Measurements from ENCODE around the gene ADRB1.

ADRB1 gene

GRCh38 chr10:114043532-114044246, at the start of gene ADRB1:
ADRB1 (plus strand) TSS chr10:114043866; CDS start chr10:114044133, 267 bp downstream.
- DNase-seq (ENCODE audit: low read depth, low spot score): no peak

- no peak for DNase-seq (ENCODE audit: low read depth, low spot score)
Observed at GRCh38 chr10:113995201-113995600, 48.5 kb upstream of the ADRB1 start.

- DNase-seq (ENCODE audit: low read depth, low spot score): no peak
Observed at GRCh38 chr10:113997428-113997827, 46.2 kb upstream of the ADRB1 start.

DNA sequence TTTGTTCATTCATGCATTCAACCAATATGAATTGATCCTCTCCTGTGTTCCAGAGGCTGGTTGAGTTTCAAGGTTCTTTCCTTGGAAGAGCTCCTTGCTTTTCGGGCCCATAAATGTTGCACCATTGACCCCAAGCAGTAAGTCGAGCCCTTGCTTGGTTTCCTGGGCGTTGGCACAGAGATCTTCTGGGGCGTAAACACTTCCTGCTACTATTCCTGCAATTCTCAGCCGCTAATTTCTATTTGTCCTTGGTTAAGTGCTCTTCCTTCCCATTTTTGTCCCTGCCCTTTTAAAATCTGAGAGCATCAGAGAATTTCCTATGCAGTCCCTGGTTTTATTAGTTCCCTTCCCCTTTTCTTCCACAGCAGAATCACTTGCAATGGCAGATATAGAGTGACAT, 44.1 kb upstream of the ADRB1 start:
- no peak for DNase-seq (ENCODE audit: low read depth, low spot score)

GRCh38 chr10:114000457-114001010, 43.1 kb upstream of the ADRB1 start:
- no peak for DNase-seq (ENCODE audit: low read depth, low spot score)

GRCh38 chr10:114002422-114002821, 41.2 kb upstream of the ADRB1 start:
- DNase-seq (ENCODE audit: low read depth, low spot score): no peak

DNA sequence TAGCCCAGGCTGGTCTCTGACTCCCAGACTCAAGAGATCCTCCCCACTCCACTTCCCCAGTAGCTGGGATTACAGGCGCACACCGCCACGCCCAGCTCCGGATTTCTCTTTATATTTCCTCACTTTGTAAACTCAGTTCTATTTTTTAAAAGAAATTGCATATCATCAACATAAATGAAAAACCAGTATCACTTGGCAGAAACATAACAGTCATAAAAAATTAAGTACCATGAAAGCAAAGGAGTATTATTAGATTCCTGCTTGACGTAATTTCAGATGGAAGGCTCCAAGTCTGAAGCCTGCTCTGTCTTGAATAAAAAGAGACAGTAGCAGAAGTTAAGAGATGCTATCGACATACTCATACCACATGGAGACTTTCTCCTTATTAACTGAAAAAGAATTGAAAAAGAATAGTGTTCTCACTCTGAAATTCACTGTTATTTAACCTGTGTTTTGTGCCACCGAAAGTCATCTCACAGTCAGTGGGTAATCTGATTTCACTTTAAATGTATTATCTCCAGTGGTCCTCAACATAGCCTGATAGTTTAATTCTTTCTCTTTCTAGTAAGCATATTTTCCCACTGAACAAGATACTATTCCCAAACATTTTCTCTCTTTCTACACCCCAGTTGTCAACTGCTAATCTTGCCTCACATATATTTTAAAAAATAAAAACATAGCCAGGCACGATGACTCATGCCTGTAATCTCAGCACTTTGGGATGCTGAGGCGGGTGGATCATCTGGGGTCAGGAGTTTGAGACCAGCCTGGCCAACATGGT, 40.3 kb upstream of the ADRB1 start:
- DNase-seq (ENCODE audit: low read depth, low spot score): no peak

- DNase-seq (ENCODE audit: low read depth, low spot score): no peak
Observed at GRCh38 chr10:114009281-114009996, 34.2 kb upstream of the ADRB1 start.

DNA sequence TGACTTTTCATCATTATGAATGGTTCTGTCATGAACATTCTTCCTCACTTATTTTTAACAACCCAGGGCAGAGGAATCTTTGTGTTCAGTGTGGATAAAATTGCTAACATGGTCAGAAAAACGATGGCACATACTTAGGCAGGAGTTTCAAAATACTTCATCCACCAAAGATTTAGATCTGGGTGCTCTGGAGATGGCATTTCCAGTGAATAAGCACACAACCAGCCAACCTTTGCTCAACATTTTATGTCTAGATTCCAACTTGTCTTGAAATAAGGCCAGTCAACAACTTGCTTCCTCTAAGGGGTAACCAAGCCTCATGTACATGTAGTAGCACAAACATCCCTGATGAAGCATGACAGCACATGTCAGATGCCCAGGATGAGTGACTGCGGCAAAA, 33.4 kb upstream of the ADRB1 start:
- DNase-seq (ENCODE audit: low read depth, low spot score): no peak

GRCh38 chr10:114012650-114013049, 31.0 kb upstream of the ADRB1 start:
- DNase-seq (ENCODE audit: low read depth, low spot score): no peak

DNA sequence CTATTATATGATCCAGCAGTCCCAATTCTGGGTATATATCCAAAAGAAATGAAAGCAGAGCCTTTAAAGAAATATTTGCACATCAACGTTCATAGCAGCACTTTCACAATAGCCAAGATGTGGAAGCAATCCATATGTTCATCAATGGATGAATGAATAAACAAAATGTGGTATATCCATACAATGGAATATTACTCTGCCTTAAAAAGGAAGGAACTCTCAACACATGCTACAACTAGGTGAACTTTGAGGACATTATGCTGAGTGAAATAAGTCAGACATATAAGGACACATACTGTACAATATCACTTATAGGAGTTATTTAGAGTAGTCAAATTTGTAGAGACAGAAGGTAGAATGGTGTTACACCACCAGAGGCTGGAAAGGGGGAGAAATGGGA, 28.0 kb upstream of the ADRB1 start:
- DNase-seq (ENCODE audit: low read depth, low spot score): no peak

- DNase-seq (ENCODE audit: low read depth, low spot score): no peak
Observed at GRCh38 chr10:114017271-114017670, 26.4 kb upstream of the ADRB1 start.

DNA sequence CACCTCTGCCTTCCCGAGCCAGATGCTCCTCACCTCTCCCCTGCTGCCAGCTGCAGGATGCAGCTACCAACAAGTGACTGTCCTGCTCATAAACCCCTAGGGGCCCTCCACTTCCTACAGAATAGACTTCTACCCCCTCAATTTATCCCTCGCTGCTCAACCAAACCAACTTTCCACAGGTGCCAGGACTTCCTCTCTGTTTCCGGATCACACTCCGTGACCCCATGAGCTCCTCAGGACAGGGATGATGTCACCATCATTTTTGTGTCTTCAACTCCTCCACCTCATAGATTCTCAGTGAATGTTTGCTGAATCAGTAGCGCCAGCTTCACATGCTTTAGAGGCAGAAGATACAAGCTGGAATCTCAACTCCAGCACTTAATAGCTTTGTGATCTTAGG, 25.8 kb upstream of the ADRB1 start:
- DNase-seq (ENCODE audit: low read depth, low spot score): no peak

- no peak for DNase-seq (ENCODE audit: low read depth, low spot score)
Observed at GRCh38 chr10:114019226-114019625, 24.4 kb upstream of the ADRB1 start.

DNA sequence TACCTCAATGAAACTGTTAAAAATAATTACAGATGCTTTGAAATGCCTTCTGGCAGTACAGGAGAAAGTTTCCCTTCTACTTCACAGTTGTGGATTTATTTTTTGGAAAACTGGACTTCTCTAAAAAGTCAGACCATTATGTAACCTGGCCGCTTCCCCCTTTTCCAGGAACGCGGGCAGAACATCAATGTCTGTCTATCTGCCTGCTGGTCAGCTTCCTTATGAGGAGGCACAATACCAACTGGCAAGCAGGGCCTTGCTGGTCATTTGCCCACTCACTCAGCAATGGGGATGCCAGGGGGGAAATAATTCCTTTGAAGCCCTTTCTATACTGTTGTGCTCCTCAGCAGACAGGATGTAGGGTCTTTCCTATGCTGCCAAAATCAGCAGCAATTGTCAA, 22.5 kb upstream of the ADRB1 start:
- no peak for DNase-seq (ENCODE audit: low read depth, low spot score)

GRCh38 chr10:114021717-114022680, 21.7 kb upstream of the ADRB1 start:
- DNase-seq (ENCODE audit: low read depth, low spot score): no peak

DNA sequence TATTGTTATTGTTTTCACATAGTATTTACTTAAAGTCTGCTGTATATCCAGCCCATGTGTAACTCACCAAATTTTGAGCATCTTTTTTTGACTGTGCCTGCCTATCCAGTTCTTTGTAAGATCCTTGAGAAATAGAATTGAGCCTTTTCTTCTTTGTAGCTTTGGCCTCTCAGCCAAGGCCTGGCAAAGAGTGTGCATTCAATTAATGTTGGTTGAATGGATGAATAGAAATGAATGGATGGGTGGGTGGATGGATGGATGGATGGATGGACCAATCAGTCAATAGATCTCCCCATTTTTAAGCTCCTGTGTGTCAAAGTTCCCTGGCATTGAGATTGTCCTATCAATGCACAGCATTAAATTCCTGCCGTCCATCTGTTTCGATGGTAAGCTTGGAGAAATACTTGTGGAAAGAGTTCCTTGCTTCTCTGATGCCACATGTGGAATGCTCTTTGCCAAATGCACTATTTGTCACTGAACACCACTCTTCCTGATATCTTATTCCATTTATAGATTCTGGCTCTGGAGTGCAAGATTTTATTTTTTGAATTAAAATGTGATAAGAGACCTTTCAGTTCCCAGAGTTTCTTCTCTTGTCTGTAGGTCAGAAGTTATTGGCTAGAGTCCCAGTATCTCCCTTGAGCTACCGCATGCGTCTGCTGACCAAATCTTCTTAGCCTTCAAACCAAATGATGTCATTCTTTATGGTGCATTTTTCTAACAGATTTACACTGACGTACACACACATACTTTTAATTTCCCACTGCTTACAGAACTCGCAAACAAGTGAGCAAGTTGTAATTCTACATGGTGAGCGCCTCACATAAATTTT, 20.7 kb upstream of the ADRB1 start:
- no peak for DNase-seq (ENCODE audit: low read depth, low spot score)

- DNase-seq (ENCODE audit: low read depth, low spot score): no peak
Observed at GRCh38 chr10:114024876-114025610, 18.6 kb upstream of the ADRB1 start.

DNA sequence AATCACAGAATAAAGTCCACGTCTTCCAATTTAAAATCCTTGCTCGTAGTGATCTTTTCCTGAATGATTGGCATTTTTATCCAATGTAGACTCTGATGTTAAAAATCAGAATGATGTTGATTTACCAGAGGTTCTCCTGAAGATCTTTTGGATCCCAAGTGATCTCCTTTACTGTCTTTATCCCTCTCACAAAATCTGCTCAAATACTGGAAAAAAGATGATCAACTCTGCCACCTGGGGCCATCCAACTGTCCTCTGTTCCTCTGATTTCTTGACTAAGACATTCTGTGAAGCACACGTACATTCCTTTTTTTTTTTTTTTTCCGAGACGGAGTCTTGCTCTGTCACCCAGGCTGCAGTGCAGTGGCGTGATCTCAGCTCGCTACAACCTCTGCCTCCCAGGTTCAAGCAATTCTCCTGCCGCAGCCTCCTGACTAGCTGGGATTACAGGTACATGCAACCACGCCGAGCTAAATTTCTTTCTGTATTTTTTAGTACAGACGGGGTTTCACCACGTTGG, 18.0 kb upstream of the ADRB1 start:
- DNase-seq (ENCODE audit: low read depth, low spot score): no peak
